NCI-H2107 treated with DMSO at 0.1 percent for 48 hours (cell line): ENCODE data around the gene RNF212.
"Not testable (repeated sequence)": the region's sequence is repeated elsewhere in the genome, so short reads cannot be mapped to it uniquely, and the experiment has no call there.

Experiments
- DNase-seq: peaks from one replicate; lab custom pipeline; 2025; ENCODE audit not compliant: unreplicated experiment; lab: John Stamatoyannopoulos, UW

Gene RNF212

GRCh38 chr4:1069394-1069793 is 44.0 kb downstream of the RNF212 start:
- no peak for DNase-seq

GRCh38 chr4:1065732-1066131 is 47.6 kb downstream of the RNF212 start:
- DNase-seq: no peak

GRCh38 chr4:1062419-1062818 is 50.9 kb downstream of the RNF212 start:
- no peak for DNase-seq

GRCh38 chr4:1061760-1062159 is 51.6 kb downstream of the RNF212 start:
- no peak for DNase-seq

GRCh38 chr4:1061056-1061700 is 52.2 kb downstream of the RNF212 start:
- DNase-seq: no peak

GRCh38 chr4:1060621-1061020 is 52.7 kb downstream of the RNF212 start:
- DNase-seq: no peak

GRCh38 chr4:1060121-1060520 is 53.2 kb downstream of the RNF212 start:
- DNase-seq: no peak

- DNase-seq: no peak
These were observed 54.2 kb downstream of the RNF212 start for GRCh38 chr4:1058997-1059665.

- no peak for DNase-seq
These were observed 55.0 kb downstream of the RNF212 start for GRCh38 chr4:1058198-1058996.

GRCh38 chr4:1057403-1057745 is 56.0 kb downstream of the RNF212 start:
- DNase-seq: no peak

GRCh38 chr4:1056671-1057402 is 56.5 kb downstream of the RNF212 start:
- DNase-seq: no peak

GRCh38 chr4:1055721-1056590 is 57.4 kb downstream of the RNF212 start:
- DNase-seq: no peak

GRCh38 chr4:1055243-1055701 is 58.1 kb downstream of the RNF212 start:
- DNase-seq: not testable (repeated sequence)

- DNase-seq: not testable (repeated sequence)
These were observed 58.6 kb downstream of the RNF212 start for GRCh38 chr4:1054696-1055242.

GRCh38 chr4:1053891-1054290 is 59.5 kb downstream of the RNF212 start:
- DNase-seq: not testable (repeated sequence)

GRCh38 chr4:1053080-1053661 is 60.2 kb downstream of the RNF212 start:
- DNase-seq: no peak

- DNase-seq: no peak
These were observed 61.1 kb downstream of the RNF212 start for GRCh38 chr4:1052231-1052671.

GRCh38 chr4:1051472-1051871 is 61.9 kb downstream of the RNF212 start:
- DNase-seq: no peak

- DNase-seq: no peak
These were observed 62.7 kb downstream of the RNF212 start for GRCh38 chr4:1050486-1051213.
